KOPT-K1 (cell line): Measurements from ENCODE around the gene ITGB3BP.

ENCODE experiments used
- H3K27ac ChIP-seq: fragments of 200-600 bp; sonication (generic); 2 replicates; pipeline ENCODE4 v1.5.1; 2016; ENCODE audit warnings: antibody characterized with exemption, mild to moderate bottlenecking, low read depth, low read length; ENCODE audit not compliant: poor library complexity, severe bottlenecking
- H3K36me3 ChIP-seq: fragments of 200-600 bp; sonication (generic); 2 replicates; pipeline ENCODE4 v1.5.1; 2017; ENCODE audit warnings: antibody characterized with exemption, mild to moderate bottlenecking, low read length, moderate library complexity; ENCODE audit not compliant: insufficient read depth
- H3K9me3 ChIP-seq: fragments of 200-600 bp; sonication (generic); 2 replicates; pipeline ENCODE4 v1.5.1; 2017; ENCODE audit warnings: antibody characterized with exemption, low read length, mild to moderate bottlenecking; ENCODE audit not compliant: insufficient read depth, poor library complexity, severe bottlenecking

ITGB3BP gene

GRCh38 chr1:63534406-63534805 is 11.4 kb upstream of the ITGB3BP start:
- Histone ChIP-seq H3K9me3 (no peaks in the 10 kb centered on the region), H3K36me3 (peaks cover 35% of the 10 kb centered on the region), H3K27ac (no peak overlapping the region)

- Histone ChIP-seq H3K36me3 (peaks cover 37% of the 10 kb centered on the region), H3K27ac (no peak overlapping the region), H3K9me3 (no peaks in the 10 kb centered on the region)
Observed at GRCh38 chr1:63533931-63534330, 10.9 kb upstream of the ITGB3BP start.

GRCh38 chr1:63532727-63533126 is 9.7 kb upstream of the ITGB3BP start:
- H3K9me3 ChIP-seq: no peaks in the 10 kb centered on the region
- H3K36me3 ChIP-seq: peaks cover 45% of the 10 kb centered on the region
- no peak overlapping the region for H3K27ac ChIP-seq

- H3K9me3 ChIP-seq: no peaks in the 10 kb centered on the region
- H3K27ac ChIP-seq: peak overlapping the region; percentile 77
- H3K36me3 ChIP-seq: peaks cover 23% of the 10 kb centered on the region; the same call in 1 of the 2 replicates
Observed at GRCh38 chr1:63524201-63524600, 1.2 kb upstream of the ITGB3BP start.

- no peaks in the 10 kb centered on the region for H3K9me3 ChIP-seq
- H3K36me3 ChIP-seq: peaks cover 20% of the 10 kb centered on the region; the same call in 1 of the 2 replicates
- peak overlapping the region; percentile 77 for H3K27ac ChIP-seq
Observed at GRCh38 chr1:63523738-63524137, 713 bp upstream of the ITGB3BP start.

- no peak overlapping the region for H3K27ac ChIP-seq
- H3K9me3 ChIP-seq: no peaks in the 10 kb centered on the region
- no peaks in the 10 kb centered on the region for H3K36me3 ChIP-seq
Observed at GRCh38 chr1:63516629-63517028, 6.4 kb downstream of the ITGB3BP start.

GRCh38 chr1:63512584-63512983 is 10.4 kb downstream of the ITGB3BP start:
- H3K9me3 ChIP-seq: no peaks in the 10 kb centered on the region
- H3K27ac ChIP-seq: no peak overlapping the region
- H3K36me3 ChIP-seq: peaks cover 15% of the 10 kb centered on the region

GRCh38 chr1:63509718-63510117 is 13.3 kb downstream of the ITGB3BP start:
- no peaks in the 10 kb centered on the region for H3K9me3 ChIP-seq
- peaks cover 31% of the 10 kb centered on the region for H3K36me3 ChIP-seq
- H3K27ac ChIP-seq: no peak overlapping the region

- H3K27ac ChIP-seq: no peak overlapping the region
- peaks cover 31% of the 10 kb centered on the region for H3K36me3 ChIP-seq
- H3K9me3 ChIP-seq: no peaks in the 10 kb centered on the region
Observed at GRCh38 chr1:63506782-63507181, 16.2 kb downstream of the ITGB3BP start.

- Histone ChIP-seq H3K27ac (no peak overlapping the region), H3K36me3 (peaks cover 13% of the 10 kb centered on the region)
Observed at GRCh38 chr1:63501256-63501655, 21.8 kb downstream of the ITGB3BP start.

GRCh38 chr1:63498106-63498505 is 24.9 kb downstream of the ITGB3BP start:
- H3K27ac ChIP-seq: no peak overlapping the region
- peaks cover 8% of the 10 kb centered on the region for H3K9me3 ChIP-seq
- H3K36me3 ChIP-seq: peaks cover 10% of the 10 kb centered on the region; the same call in 1 of the 2 replicates

More at GRCh38 chr1:63501256-63501655, 21.8 kb downstream of the ITGB3BP start:
- peaks cover 8% of the 10 kb centered on the region for H3K9me3 ChIP-seq

GRCh38 chr1:63497577-63497976 is 25.4 kb downstream of the ITGB3BP start:
- no peak overlapping the region for H3K27ac ChIP-seq
- peaks cover 8% of the 10 kb centered on the region for H3K9me3 ChIP-seq
- H3K36me3 ChIP-seq: peaks cover 10% of the 10 kb centered on the region; the same call in 1 of the 2 replicates

- Histone ChIP-seq H3K36me3 (peaks cover 5% of the 10 kb centered on the region; the same call in 1 of the 2 replicates), H3K27ac (no peak overlapping the region), H3K9me3 (no peaks in the 10 kb centered on the region)
Observed at GRCh38 chr1:63487336-63488065, 35.5 kb downstream of the ITGB3BP start.

GRCh38 chr1:63486629-63487028 is 36.4 kb downstream of the ITGB3BP start:
- Histone ChIP-seq H3K9me3 (no peaks in the 10 kb centered on the region), H3K27ac (no peak overlapping the region), H3K36me3 (peaks cover 5% of the 10 kb centered on the region; the same call in 1 of the 2 replicates)

- Histone ChIP-seq H3K27ac (no peak overlapping the region), H3K36me3 (peaks cover 14% of the 10 kb centered on the region; the same call in 1 of the 2 replicates), H3K9me3 (no peaks in the 10 kb centered on the region)
Observed at GRCh38 chr1:63480057-63480456, 43.0 kb downstream of the ITGB3BP start.

- H3K9me3 ChIP-seq: peaks cover 11% of the 10 kb centered on the region
- H3K27ac ChIP-seq: no peak overlapping the region
- peaks cover 15% of the 10 kb centered on the region; the same call in 1 of the 2 replicates for H3K36me3 ChIP-seq
Observed at GRCh38 chr1:63475761-63476160, 47.3 kb downstream of the ITGB3BP start.
